NCI-H748 (cell line): Measurements from ENCODE around the gene KAT2B.
A peak's percentile ranks its signal among the peaks of the same experiment; 100 is the strongest.

Experiments used
- DNase-seq: peaks from one replicate; lab custom pipeline; 2025; ENCODE audit not compliant: unreplicated experiment; lab: John Stamatoyannopoulos, UW

KAT2B gene

DNA sequence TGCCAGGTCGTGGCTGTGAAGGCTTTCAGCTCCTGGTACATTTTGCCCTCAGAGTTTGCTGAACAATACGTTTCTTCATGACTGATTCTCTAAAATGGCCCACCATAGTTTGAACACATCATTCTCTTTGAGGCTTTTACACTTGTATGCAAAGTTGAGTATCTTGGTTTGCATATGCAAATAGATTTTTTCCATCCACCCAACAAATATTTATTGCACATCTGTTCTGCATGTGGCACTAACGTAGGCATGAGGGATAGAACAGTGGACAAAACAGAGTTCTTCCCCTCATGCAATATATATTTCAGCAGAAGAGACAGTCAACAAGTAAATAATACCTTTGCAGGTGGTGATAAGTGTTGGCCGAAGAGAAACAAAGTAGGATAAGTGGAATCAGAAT, 55.2 kb downstream of the KAT2B start:
- DNase-seq = no peak

DNA sequence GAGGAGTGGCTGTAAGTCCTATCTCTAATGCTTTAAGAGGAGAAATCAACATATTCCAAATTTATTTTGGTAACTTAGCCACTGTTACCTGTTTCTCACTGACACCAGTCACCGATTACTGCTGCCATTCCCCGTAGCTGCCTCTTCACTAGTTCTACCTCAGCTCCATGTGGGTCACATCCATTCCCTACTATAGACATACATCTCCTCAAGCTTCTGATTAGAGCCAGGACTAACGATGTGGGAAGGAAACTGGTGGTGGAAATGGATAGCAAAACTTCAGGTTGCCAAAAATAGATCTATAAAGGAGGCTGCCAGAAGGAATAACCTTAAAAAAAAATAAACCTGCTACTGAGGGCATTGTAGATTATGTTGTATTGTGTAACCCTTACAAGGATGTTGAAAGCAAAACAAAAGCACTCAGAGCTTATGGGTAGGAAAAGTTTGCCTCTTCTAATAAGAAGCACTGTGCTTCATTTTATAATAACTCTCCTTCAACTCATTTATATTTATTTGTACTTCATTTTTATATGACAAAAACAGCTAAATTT, 56.0 kb downstream of the KAT2B start:
- DNase-seq = no peak

DNA sequence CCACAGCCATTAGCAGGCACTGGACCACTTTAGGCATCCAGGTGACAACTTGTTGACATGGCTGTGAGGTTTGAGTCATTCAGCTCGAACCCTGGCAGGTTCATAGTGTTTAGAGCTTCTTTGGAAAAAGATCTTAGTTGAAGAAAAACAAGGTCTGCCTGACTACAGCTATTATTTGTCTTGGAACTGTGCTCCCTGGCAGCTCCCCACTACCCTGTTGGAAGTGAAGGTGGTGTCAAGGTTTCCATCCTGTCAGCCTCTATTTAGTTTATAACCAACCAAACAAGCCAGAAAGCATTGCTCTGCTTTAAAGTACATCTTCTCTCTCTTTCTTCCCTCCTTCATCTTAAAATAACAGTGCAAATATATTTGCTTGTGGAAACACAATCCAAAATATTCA, 56.8 kb downstream of the KAT2B start:
- no peak for DNase-seq

DNA sequence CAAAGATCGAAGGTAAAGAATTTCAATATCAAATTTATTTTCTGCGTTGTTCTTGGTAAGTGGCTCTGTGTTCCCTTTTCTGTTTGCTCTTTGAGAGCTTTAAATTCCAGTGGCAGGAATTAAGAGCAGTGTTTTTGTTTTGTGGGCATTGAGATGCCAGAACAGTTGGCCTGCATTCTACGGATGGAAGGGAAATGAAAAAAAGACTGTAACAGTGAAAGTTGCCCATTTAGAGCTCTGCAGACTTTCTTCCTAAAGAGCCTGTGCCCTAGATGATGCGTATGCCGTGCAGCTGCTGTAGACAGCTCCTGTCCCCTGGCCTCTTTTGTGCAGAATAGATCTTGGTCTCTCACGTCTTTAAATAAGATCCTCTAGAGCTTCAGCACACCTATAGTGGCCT, 58.8 kb downstream of the KAT2B start:
- no peak for DNase-seq

DNA sequence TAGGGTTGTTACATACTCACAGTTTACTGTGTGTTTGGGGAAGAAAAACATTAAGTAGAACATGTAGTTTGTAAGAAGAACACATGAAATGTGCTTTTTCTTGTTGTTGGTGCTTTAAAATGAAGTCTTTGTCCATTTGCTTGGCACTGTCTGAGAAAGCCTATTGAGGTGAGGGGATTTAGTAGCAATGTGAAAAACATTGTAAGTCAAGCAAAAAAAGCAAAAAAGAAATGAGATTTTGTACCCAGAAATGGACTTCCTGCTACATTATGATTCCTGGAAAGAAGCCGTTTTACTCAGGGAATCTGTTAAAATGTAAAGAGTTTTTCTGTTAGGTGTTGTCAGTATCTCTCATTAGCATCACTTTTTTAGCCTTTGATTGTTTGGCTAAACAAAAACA, 59.9 kb downstream of the KAT2B start:
- DNase-seq = no peak

DNA sequence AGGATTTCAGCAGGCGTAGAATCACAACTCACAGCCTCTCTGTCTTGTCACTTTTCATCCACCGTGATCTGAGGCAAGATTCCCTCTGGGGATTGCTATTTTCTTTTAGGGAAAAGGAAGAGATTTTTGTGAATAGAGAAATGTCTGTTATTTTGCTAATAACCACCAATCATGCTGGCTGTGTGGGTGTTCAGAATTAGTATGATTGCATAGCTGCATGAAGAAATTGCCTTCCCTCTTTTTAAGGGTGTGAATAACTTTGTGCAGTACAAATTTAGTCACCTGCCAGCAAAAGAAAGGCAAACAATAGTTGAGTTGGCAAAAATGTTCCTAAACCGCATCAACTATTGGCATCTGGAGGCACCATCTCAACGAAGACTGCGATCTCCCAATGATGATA, 60.8 kb downstream of the KAT2B start:
- DNase-seq = no peak

DNA sequence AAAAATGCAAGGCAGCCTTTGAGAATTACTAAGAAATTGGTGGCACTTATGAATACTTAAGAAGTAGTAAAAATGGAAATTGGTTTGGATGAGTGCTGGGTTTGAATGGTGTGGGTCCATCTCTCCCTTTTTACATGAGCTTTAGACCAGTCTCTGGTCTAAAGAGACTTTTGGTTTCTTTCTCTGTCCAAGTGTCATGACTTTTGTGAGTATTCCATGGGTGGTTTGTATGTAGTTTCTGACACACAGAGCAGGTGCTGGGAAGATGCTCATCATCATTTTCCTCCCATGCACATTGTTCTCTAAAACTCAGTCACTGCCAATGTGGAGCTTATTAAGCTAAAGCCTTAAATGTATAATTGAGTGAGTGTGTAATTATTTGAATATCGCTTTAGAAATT, 63.5 kb downstream of the KAT2B start:
- DNase-seq = no peak

DNA sequence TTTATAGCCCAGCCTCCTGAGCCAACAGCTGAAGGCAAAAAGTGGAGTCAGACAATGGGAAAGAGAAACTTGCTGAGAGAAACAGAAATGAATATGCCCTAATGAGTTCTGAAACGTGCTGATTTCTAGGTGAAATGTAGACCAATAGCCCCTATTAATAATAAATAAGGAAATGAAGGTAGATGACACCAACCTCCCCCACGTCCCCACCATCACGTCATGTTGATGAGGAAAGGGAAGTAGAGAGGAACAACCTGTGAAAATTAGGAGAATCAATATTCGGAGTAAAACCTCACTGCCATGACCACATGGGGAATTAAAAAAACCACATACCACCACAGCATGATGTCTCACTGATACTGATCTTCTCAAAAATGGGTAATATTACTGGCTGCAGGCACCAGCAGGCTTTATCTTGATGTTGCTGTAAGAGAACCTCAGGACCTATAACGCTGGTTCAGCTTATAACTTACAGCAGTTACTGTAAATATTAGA, 64.0 kb downstream of the KAT2B start:
- DNase-seq = no peak

DNA sequence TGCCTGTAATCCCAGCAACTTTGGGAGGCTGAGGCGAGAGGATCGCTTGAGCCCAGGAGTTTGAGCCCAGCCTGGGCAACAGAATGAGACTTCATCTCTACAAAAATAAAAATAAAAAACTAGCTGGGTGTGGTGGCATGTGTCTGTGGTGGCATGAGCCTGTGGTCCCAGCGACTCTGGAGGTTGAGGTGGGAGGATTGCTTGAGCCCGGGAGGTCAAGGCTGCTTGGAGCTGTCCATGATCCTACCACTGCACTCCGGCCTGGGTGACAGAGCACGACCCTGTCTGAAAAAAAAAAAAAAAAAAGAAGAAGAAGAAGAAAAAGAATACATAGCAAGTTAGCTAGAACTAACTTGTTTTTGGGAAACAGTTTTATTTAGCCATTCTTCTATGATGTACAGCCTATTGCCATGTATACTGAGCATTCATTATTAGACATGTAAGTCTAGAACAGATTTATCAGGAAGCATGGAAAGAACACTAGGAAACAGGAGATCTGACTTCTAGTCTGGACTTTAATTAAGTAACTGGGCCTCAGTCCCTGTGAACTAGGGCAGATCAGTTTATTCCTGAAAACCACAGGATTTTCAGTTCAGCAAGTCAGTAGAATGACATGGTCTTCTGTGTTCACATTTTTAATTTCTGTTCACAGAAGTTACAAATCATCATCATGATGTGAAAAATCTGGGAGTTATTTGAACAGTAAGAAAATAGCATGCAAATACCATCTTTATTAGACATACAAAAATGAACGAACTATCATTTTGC, 65.5 kb downstream of the KAT2B start:
- DNase-seq = no peak

DNA sequence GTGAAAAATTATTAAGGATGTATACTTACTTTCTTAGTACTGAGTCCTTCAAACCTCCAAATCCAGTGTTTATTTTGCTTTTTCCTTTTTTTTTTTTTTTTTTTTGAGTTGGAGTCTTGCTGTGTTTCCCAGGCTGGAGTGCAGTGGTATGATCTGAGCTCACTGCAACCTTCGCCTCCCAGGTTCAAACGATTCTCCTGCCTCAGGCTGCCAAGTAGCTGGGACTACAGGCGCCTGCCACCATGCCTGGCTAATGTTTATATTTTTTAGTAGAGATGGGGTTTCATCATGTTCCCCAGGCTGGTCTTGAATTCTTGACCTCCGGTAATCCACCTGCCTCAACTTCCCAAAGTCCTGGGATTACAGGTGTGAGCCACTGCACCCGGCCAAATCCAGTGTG, 67.5 kb downstream of the KAT2B start:
- no peak for DNase-seq

DNA sequence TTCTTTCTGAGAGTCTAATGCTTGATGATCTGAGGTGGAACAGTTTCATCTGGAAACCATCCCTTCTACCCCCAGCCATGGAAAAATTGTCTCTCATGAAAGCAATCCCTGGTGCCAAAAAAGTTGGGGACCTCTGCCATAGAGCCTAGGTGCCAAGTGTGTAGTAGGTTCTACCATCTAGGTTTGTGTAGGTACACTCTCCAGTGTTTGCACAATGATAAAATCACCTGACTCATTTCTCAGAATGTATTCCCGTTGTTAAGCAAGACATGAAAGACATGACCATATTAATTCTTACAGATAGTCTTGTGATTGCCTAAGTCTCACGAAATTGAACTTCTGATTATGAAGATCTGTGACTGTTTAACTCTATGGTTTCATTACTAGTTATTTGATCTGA, 68.6 kb downstream of the KAT2B start:
- no peak for DNase-seq

DNA sequence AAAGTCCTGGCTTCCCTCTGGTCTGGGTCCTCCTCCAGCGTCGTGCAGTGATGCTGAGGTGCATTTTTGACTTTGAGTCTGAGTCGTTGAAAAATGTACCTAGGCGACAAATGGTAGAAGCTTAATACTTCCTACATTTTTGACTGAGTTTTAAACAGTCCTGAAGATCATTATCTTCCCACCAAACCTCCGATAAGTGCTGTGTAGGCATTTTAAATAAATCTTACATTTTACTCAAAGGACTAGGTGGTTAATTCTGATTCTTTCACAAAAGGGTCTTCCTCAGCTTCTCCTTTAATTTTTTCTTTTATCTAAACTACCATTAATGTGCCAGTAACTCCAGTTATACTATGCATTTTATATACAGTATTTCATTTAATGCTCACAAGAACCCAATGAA, 70.6 kb downstream of the KAT2B start:
- DNase-seq = no peak

DNA sequence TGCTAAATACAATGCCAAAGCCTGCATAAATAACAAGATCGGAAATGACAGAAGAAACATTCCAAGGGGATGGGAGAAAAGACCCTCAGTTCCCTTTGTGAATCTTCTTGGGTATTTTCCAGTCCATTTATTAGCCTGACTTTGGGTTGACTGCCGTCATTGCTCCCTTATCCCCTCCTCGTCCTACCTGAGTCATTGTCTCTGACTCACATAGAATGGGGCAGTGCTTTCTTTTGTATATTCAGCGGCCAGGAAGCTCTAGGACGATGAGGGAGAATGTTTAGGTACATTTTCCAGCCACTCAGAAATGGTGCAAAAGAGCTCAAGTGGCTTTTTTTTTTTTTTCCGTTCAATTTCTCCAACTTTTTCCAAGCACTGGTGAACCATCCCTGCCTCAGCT, 71.6 kb downstream of the KAT2B start:
- DNase-seq = no peak

DNA sequence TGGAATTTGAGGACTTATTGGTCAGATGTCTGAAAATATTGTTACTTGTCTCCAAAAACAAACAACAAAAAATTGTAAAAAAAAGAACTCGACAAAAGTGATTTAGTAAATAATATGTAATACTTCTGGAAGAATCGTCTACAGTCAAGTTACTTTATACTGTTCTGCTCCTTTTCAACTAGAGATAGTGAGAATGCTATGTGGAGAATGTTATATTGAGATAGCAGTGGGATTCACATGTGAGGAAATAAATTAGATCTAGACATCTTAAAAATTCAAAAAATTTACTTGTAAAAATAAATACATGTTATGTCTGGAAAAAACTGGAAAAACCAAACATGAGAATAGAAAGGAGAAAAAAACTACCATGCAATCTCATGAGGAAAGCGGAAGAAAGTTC, 80.8 kb downstream of the KAT2B start:
- DNase-seq = no peak

DNA sequence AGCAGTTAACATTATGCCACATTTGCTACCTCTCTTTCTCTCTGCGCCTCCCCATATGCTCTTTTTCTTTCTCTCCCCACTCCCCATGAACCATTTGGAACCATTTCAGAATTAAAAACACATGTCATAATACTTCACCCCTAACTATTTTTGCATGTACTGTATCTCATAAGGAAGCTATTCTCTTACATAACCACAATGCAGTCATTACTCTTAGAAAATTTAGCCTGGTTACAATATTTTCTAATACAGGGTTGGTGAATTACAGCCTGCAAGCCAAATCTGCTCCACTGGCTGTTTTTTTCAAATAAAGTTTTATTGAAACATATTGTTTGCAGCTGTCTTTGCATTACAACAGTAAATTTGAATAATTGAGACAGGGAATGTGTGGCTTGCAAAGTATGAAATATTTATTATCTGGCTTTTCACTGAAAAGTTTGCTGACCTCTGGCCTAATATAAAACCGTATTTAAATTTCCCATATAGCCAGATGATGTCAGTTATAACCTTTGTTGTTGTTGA, 82.9 kb downstream of the KAT2B start:
- no peak for DNase-seq

DNA sequence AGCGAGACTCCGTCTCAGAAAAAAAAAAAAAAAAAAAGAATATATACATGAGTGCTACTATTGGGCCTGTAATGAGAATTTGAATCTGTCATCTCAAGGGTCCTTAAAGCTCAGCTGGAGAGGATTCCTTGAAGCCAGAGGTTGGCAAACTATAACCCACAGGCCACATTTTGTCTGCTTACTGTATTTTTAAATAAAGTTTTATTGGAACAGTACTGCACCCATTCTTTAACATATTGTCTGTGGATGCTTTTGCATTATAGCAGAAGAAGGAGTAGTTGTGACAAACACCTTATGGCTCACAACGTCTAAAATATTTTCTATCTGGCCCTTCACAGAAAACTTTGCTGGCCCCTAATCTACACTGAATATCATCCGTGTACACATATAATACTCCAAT, 85.0 kb downstream of the KAT2B start:
- DNase-seq = no peak

DNA sequence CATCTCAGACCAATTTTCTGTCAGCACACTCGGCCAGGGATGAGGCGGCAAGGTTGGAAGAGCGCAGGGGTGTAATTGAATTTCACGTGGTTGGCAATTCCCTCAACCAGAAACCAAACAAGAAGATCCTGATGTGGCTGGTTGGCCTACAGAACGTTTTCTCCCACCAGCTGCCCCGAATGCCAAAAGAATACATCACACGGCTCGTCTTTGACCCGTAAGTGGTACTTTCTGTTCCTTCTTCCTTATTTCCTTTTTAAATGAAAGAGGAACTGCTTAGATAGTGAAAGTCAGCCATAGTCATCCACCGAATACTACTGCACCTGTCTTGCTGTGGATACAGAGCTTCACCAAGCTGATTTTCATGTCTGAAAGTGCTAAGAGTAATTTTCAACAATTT, 85.7 kb downstream of the KAT2B start:
- no peak for DNase-seq

DNA sequence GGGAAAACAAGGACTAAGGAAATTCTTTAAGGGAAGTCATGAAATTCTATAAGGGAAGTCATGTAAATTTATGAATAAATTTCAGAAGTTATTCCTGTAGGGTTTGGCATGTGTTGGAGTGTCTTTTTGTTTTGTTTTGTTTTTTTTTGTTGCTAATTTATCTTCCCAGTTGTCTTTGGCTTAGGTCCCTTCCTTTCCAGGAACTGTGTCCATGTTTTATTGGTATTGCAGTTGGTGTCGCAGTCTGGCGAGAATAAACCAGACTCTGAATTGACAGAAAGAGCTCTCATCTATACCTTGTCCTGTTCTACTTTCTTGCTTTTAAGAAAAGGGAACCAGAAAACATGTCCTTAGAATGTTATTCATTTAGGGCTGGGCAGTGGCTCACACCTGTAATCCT, 88.1 kb downstream of the KAT2B start:
- DNase-seq = no peak

DNA sequence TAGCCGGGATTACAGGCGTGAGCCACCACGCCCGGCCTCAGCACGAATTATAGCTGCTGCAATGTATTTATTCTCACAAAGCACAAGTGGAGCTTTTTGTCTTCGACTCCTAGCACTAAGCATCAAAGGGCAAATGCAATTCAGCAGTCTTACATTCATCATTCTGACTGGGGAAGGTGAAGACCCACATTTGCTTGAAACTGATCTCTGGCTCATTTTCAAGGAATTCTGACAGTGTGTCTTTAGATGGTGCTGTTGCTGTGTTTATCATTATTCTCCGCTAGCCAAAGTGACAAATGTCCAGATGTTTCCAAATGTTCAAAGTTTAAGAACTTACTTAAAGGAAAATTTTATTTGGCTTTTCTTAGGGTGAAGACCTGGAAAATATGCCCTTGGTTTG, 89.9 kb downstream of the KAT2B start:
- DNase-seq = no peak

DNA sequence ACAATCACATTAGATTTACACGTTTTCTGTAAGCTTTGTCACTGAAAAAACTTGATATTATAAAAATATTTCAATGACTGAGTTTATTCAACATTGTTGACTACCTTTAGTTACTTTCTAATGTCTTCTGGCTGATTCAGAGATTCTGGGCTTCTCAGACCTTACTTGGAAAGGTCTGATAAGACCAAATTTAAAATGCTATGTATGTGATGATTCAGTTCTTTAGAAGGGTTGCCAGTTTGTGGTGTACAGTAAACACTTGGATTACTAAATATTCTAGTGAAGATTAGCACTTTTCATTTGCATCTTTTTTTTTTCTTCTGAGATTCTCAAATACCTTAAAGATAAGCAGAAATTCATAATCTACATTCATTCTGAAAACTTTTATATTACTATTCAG, 96.0 kb downstream of the KAT2B start:
- no peak for DNase-seq

DNA sequence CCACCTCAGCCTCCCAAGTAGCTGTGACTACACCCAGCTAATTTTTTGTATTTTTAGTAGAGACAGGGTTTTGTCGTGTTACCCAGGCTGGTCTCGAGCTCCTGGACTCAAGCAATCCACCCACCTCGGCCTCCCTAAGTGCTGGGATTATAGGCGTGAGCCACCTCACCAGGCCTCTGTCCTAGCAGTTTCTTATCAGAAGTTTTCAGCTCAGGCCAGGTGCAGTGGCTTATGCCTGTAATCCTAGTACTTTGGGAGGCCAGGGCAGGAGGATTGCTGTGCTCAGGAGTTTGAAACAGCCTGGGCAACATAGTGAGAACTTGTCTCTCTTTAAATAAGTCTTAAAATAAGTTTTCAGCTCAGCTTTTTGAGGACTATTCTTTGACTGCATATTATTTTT, 97.4 kb downstream of the KAT2B start:
- no peak for DNase-seq

DNA sequence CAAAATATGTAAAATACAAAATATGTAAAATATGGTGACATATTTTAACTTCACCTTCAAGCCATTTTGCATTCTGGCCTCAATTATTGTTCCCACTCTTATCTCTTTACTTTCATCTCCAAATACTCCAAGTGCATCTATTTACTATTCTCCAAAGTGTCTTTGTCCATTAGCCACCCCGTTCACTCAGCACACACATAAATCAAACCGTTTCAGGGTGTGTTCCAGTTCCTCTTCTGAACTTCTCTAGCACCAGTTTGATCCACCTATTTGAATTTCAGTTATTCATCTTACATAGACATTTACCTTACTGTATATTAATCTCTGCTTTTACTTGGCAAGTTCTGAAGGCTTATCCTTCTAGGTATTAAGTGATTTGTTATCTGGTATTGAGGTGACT, 100.6 kb downstream of the KAT2B start:
- peak; percentile 1 for DNase-seq

DNA sequence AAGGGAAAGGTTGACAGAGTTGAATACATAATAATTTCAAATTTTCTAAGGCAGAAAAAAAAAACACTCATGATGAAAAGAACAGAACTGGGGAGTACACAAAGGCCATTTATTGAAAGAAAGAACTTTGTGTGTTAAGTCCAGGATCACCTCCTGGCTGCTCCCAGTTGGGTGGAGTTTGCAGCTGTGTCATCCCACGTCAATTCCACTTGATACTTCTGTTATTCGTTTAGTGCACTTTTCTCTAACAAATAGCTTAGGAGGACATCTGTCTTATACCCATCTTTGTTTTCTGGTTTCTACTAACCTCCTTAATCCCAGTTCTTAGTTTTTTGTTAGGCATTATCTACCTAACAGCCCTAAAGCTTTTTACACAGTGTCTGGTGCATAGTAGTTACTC, 101.1 kb downstream of the KAT2B start:
- DNase-seq = no peak
